Suprapubic skin (tissue), 4 donors: ENCODE results near the gene MOBP. TPM values are rescaled to one million over a fixed set of nuclear protein-coding genes. Genes with fewer than 3 reads are reported as not detected.

Source experiments
- DNase-seq, 2 donors: peaks; one replicate each; pipeline ENCODE4 v3.0.0-alpha.2; 2019; ENCODE audit warnings: low spot score in 2 of 2
- H3K27ac ChIP-seq: fragments of 200-600 bp; sonication (generic); one replicate; pipeline ENCODE4 v1.5.1; 2019
- H3K27me3 ChIP-seq: fragments of 200-600 bp; sonication (generic); one replicate; pipeline ENCODE4 v1.5.1; 2019
- H3K36me3 ChIP-seq: fragments of 200-600 bp; sonication (generic); one replicate; pipeline ENCODE4 v1.5.1; 2019
- H3K4me1 ChIP-seq: fragments of 200-600 bp; sonication (generic); one replicate; pipeline ENCODE4 v1.5.1; 2019
- H3K4me3 ChIP-seq: fragments of 200-600 bp; sonication (generic); one replicate; pipeline ENCODE4 v1.5.1; 2019; ENCODE audit warnings: mild to moderate bottlenecking
- H3K9me3 ChIP-seq: fragments of 200-600 bp; sonication (generic); one replicate; pipeline ENCODE4 v1.5.1; 2019
- CTCF ChIP-seq, 2 donors: fragments of 200-600 bp in 1 of 2; fragments of 450-650 bp in 1 of 2; sonication (generic) in 1 of 2; IDR thresholded peaks; one replicate each; pipeline ENCODE4 v1.5.1; 2016 to 2019; ENCODE audit warnings: antibody characterized with exemption in 2 of 2, mild to moderate bottlenecking in 1 of 2, moderate library complexity in 1 of 2
- EP300 ChIP-seq: sonication (generic); formaldehyde crosslinking; IDR thresholded peaks from one replicate; pipeline ENCODE4 v1.6.1; 2017; ENCODE audit warnings: antibody characterized with exemption
- POLR2A ChIP-seq, 2 donors: fragments of 450-650 bp; IDR thresholded peaks; one replicate each; pipeline ENCODE4 v1.6.1; 2017; ENCODE audit warnings: antibody characterized with exemption in 2 of 2, mild to moderate bottlenecking in 2 of 2, moderate library complexity in 2 of 2
- POLR2AphosphoS5 ChIP-seq, 3 donors: sonication (generic); formaldehyde crosslinking; IDR thresholded peaks; one replicate each; pipeline ENCODE4 v1.6.1; 2017; ENCODE audit warnings: antibody characterized with exemption in 3 of 3
- WGBS: methylation state at CpG from one replicate; pipeline ENCODE4 v1.1.5; 2018; 5-methylcytosine and 5-hydroxymethylcytosine counted together
- total RNA-seq, 4 donors: library from RNA; depleted of rRNA; stranded (reverse); fragments of >200 nt; gene quantifications; one replicate each; pipeline ENCODE4 v1.1.0, GENCODE V29; 2016

Gene MOBP
- total RNA-seq, 4 donors from 2014 or later: not detected

GRCh38 chr3:39426312-39426711 lies 41.2 kb upstream of the MOBP start:
- no peaks in the 10 kb centered on the region for H3K9me3 ChIP-seq
- no peak overlapping the region for H3K27ac ChIP-seq
- TF ChIP-seq CTCF (IDR thresholded peaks at IDR 0.05) (no peak), EP300 (no peak), POLR2AphosphoS5 (IDR thresholded peaks at IDR 0.05) (no peak), POLR2A (IDR thresholded peaks at IDR 0.05) (no peak)
- H3K4me1 ChIP-seq: no peaks in the 10 kb centered on the region
- H3K27me3 ChIP-seq: no peaks in the 10 kb centered on the region
- no peaks in the 10 kb centered on the region for H3K36me3 ChIP-seq
- 32% methylated on average over 1 of the region's 1 CpG for WGBS
- DNase-seq: no peak
- H3K4me3 ChIP-seq: no peak overlapping the region

- H3K9me3 ChIP-seq: no peaks in the 10 kb centered on the region
- DNase-seq: no peak
- WGBS: 93% methylated on average over 1 of the region's 1 CpG
These were observed 40.0 kb upstream of the MOBP start for GRCh38 chr3:39427506-39427905.

GRCh38 chr3:39428745-39429201 lies 38.7 kb upstream of the MOBP start:
- H3K36me3 ChIP-seq: no peaks in the 10 kb centered on the region
- no peaks in the 10 kb centered on the region for H3K27me3 ChIP-seq
- H3K4me3 ChIP-seq: no peak overlapping the region
- WGBS: 72% methylated on average over 15 of the region's 22 CpGs
- no peak overlapping the region for H3K27ac ChIP-seq
- no peaks in the 10 kb centered on the region for H3K4me1 ChIP-seq
- H3K9me3 ChIP-seq: no peaks in the 10 kb centered on the region
- TF ChIP-seq CTCF (IDR thresholded peaks at IDR 0.05): no peak
- TF ChIP-seq EP300: no peak
- TF ChIP-seq POLR2AphosphoS5 (IDR thresholded peaks at IDR 0.05): no peak
- no peak for TF ChIP-seq POLR2A (IDR thresholded peaks at IDR 0.05)
- no peak for DNase-seq

More at GRCh38 chr3:39427506-39427905, 40.0 kb upstream of the MOBP start:
- Histone ChIP-seq H3K27me3 (no peaks in the 10 kb centered on the region), H3K4me1 (no peaks in the 10 kb centered on the region), H3K4me3 (no peak overlapping the region), H3K27ac (no peak overlapping the region), H3K36me3 (no peaks in the 10 kb centered on the region)
- no peak for TF ChIP-seq CTCF (IDR thresholded peaks at IDR 0.05)
- TF ChIP-seq POLR2A (IDR thresholded peaks at IDR 0.05): no peak
- TF ChIP-seq EP300: no peak

GRCh38 chr3:39429466-39429865 lies 38.0 kb upstream of the MOBP start:
- Histone ChIP-seq H3K36me3 (no peaks in the 10 kb centered on the region), H3K27ac (no peak overlapping the region), H3K4me1 (no peaks in the 10 kb centered on the region), H3K27me3 (no peaks in the 10 kb centered on the region), H3K4me3 (no peak overlapping the region), H3K9me3 (no peaks in the 10 kb centered on the region)
- DNase-seq: no peak
- TF ChIP-seq EP300: no peak
- WGBS: 91% methylated on average over 11 of the region's 11 CpGs

- WGBS: 93% methylated on average over 5 of the region's 5 CpGs
- no peaks in the 10 kb centered on the region for H3K4me1 ChIP-seq
- no peak overlapping the region for H3K27ac ChIP-seq
- TF ChIP-seq POLR2A (IDR thresholded peaks at IDR 0.05): no peak
- no peak for TF ChIP-seq POLR2AphosphoS5 (IDR thresholded peaks at IDR 0.05)
- TF ChIP-seq EP300: no peak
- TF ChIP-seq CTCF (IDR thresholded peaks at IDR 0.05): no peak
- no peaks in the 10 kb centered on the region for H3K36me3 ChIP-seq
- no peaks in the 10 kb centered on the region for H3K27me3 ChIP-seq
- no peak for DNase-seq
- no peak overlapping the region for H3K4me3 ChIP-seq
- H3K9me3 ChIP-seq: no peaks in the 10 kb centered on the region
These were observed 35.1 kb upstream of the MOBP start for GRCh38 chr3:39432342-39432741.

GRCh38 chr3:39433642-39434041 lies 33.8 kb upstream of the MOBP start:
- no peaks in the 10 kb centered on the region for H3K36me3 ChIP-seq
- no peak overlapping the region for H3K4me3 ChIP-seq
- no peaks in the 10 kb centered on the region for H3K9me3 ChIP-seq
- 73% methylated on average over 3 of the region's 3 CpGs for WGBS
- no peak for TF ChIP-seq POLR2A (IDR thresholded peaks at IDR 0.05)
- TF ChIP-seq CTCF (IDR thresholded peaks at IDR 0.05): no peak
- no peak for TF ChIP-seq POLR2AphosphoS5 (IDR thresholded peaks at IDR 0.05)
- no peak for TF ChIP-seq EP300
- no peak overlapping the region for H3K27ac ChIP-seq
- no peaks in the 10 kb centered on the region for H3K4me1 ChIP-seq
- DNase-seq: no peak
- H3K27me3 ChIP-seq: no peaks in the 10 kb centered on the region
